Vagina (tissue), 2 donors: Measurements from ENCODE around the gene INPP5A.

Source experiments
- CTCF ChIP-seq, 3 experiments: fragments of 450-650 bp in 2 of 3; fragments of 200-600 bp in 1 of 3; sonication (generic) in 1 of 3; IDR thresholded peaks; one replicate each; pipeline ENCODE4 v1.5.1; 2017 to 2019; ENCODE audit warnings: antibody characterized with exemption in 3 of 3, mild to moderate bottlenecking in 2 of 3, moderate library complexity in 2 of 3
- POLR2A ChIP-seq, 2 donors: fragments of 450-650 bp; IDR thresholded peaks; one replicate each; pipeline ENCODE4 v1.6.1; 2017; ENCODE audit warnings: antibody characterized with exemption in 2 of 2, mild to moderate bottlenecking in 2 of 2, moderate library complexity in 2 of 2
- POLR2AphosphoS5 ChIP-seq, 2 donors: sonication (generic); formaldehyde crosslinking; IDR thresholded peaks; one replicate each; pipeline ENCODE4 v1.9.0; 2017; ENCODE audit warnings: antibody characterized with exemption in 2 of 2, mild to moderate bottlenecking in 2 of 2, low read depth in 1 of 2; ENCODE audit not compliant: insufficient read depth in 1 of 2

DNA sequence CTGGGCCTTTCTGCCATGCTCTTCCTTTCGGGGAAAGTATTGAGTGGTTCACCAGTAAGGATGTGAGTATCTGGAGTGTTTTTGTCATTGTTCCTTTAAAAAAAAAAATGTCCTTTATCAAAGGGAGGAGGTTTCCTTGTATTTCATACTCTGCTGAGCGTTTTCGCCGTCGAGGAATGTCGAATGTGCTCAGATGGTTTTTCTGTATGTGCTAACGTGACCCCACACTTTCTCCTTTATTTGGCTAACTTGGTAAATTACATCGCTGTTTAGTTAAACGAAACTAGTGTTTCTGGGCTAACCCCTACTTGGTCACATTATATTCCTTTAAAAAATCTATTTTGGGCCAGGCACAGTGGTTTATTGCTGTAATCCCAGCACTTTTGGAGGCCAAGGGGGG lies 45.9 kb downstream of the INPP5A start:
- TF ChIP-seq CTCF (IDR thresholded peaks at IDR 0.05) (no peak), POLR2AphosphoS5 (IDR thresholded peaks at IDR 0.05; ENCODE audit: insufficient read depth in 1 of 2, low read depth in 1 of 2) (no peak), POLR2A (IDR thresholded peaks at IDR 0.05) (no peak)
